SU-DHL-6 (cell line): ENCODE results near the gene ZNF385A.

Experiments
- H2AFZ ChIP-seq: fragments of 200-600 bp; sonication (generic); 2 replicates; pipeline ENCODE4 v1.6.1; 2014; ENCODE audit warnings: low read depth, mild to moderate bottlenecking, moderate library complexity, mixed read lengths, antibody characterized with exemption, low read length; ENCODE audit not compliant: severe bottlenecking
- H3F3A ChIP-seq: fragments of 200-600 bp; shearing (Covaris generic); 2 replicates; pipeline ENCODE4 v1.6.0; 2016; ENCODE audit warnings: antibody characterized with exemption, mild to moderate bottlenecking; ENCODE audit not compliant: insufficient read depth
- H3K27ac ChIP-seq: fragments of 200-600 bp; sonication (generic); 2 replicates; pipeline ENCODE4 v1.5.1; 2016; ENCODE audit warnings: low read depth, mild to moderate bottlenecking, low read length, moderate library complexity, mixed read lengths
- H3K27me3 ChIP-seq: fragments of 200-600 bp; sonication (generic), shearing (Covaris generic); 2 replicates; pipeline ENCODE4 v1.6.0; 2014; ENCODE audit warnings: mild to moderate bottlenecking, low read length
- H3K36me3 ChIP-seq: fragments of 200-600 bp; sonication (generic); 2 replicates; pipeline ENCODE4 v1.6.1; 2014; ENCODE audit warnings: mild to moderate bottlenecking, low read length, mixed read lengths
- H3K4me2 ChIP-seq: fragments of 300-600, 200-600 bp; shearing (Covaris generic), sonication (generic); 2 replicates; pipeline ENCODE4 v1.6.0; 2014; ENCODE audit warnings: low read length, low read depth, mild to moderate bottlenecking; ENCODE audit not compliant: poor library complexity, severe bottlenecking
- H3K4me3 ChIP-seq: fragments of 200-600 bp; sonication (generic); 2 replicates; pipeline ENCODE4 v1.5.1; 2014; ENCODE audit warnings: antibody characterized with exemption, low read length, mild to moderate bottlenecking, mixed read lengths; ENCODE audit not compliant: insufficient read depth, poor library complexity, severe bottlenecking
- H3K79me2 ChIP-seq: fragments of 200-600 bp; sonication (generic); 2 replicates; pipeline ENCODE4 v1.6.1; 2014; ENCODE audit warnings: mild to moderate bottlenecking, low read length, moderate library complexity; ENCODE audit not compliant: insufficient read depth
- H3K9ac ChIP-seq: fragments of 200-600 bp; sonication (generic); 2 replicates; pipeline ENCODE4 v1.7.0; 2014; ENCODE audit warnings: mild to moderate bottlenecking, low read length
- H3K9me2 ChIP-seq: fragments of 200-600 bp; sonication (generic); replicated peaks from 2 replicates; pipeline ENCODE4 v1.6.1; 2014; ENCODE audit warnings: low read length; ENCODE audit not compliant: insufficient read depth
- H3K9me3 ChIP-seq: fragments of 200-600 bp; sonication (generic); 2 replicates; pipeline ENCODE4 v1.6.1; 2014; ENCODE audit warnings: low read length, mixed read lengths; ENCODE audit not compliant: insufficient read depth
- H4K20me1 ChIP-seq: fragments of 200-600 bp; sonication (generic); 2 replicates; pipeline ENCODE4 v1.6.1; 2014; ENCODE audit warnings: low read depth, mild to moderate bottlenecking, antibody characterized with exemption, low read length, moderate library complexity, mixed read lengths
- CTCF ChIP-seq: fragments of 200-600 bp; sonication (generic); IDR thresholded peaks from one replicate; pipeline ENCODE4 v1.5.1; 2017; ENCODE audit warnings: antibody characterized with exemption, mild to moderate bottlenecking, low read length, moderate library complexity; ENCODE audit not compliant: insufficient read depth, poor library complexity, severe bottlenecking
- EZH2phosphoT487 ChIP-seq: fragments of 200-600 bp; sonication (generic), shearing (Covaris generic); conservative IDR thresholded peaks from 2 replicates; pipeline ENCODE4 v1.6.1; 2018; ENCODE audit warnings: mild to moderate bottlenecking, antibody characterized with exemption, low read length, moderate library complexity, mixed read lengths

The ZNF385A gene

GRCh38 chr12:54390176-54390667 is 5.7 kb upstream of the ZNF385A start:
- peak overlapping the region; percentile 90 for H3K4me2 ChIP-seq
- H4K20me1 ChIP-seq = no peaks in the 10 kb centered on the region
- no peaks in the 10 kb centered on the region for H3K9me3 ChIP-seq
- H2AFZ ChIP-seq = no peak overlapping the region
- no peak overlapping the region for H3K4me3 ChIP-seq
- no peak overlapping the region for H3K27ac ChIP-seq
- H3F3A ChIP-seq = no peaks in the 10 kb centered on the region
- no peaks in the 10 kb centered on the region for H3K36me3 ChIP-seq
- H3K9ac ChIP-seq = no peak overlapping the region
- TF ChIP-seq CTCF (no peak), EZH2phosphoT487 (no peak)
- no peaks in the 10 kb centered on the region for H3K9me2 ChIP-seq
- H3K27me3 ChIP-seq = no peaks in the 10 kb centered on the region
- no peaks in the 10 kb centered on the region for H3K79me2 ChIP-seq

- no peak overlapping the region for H3K27ac ChIP-seq
- no peaks in the 10 kb centered on the region for H3K9me3 ChIP-seq
- no peak overlapping the region for H3K4me2 ChIP-seq
- H3K36me3 ChIP-seq = no peaks in the 10 kb centered on the region
- H3K9ac ChIP-seq = no peak overlapping the region
- H3K4me3 ChIP-seq = no peak overlapping the region
- H2AFZ ChIP-seq = no peak overlapping the region
- H3K79me2 ChIP-seq = no peaks in the 10 kb centered on the region
- H4K20me1 ChIP-seq = no peaks in the 10 kb centered on the region
- no peaks in the 10 kb centered on the region for H3K27me3 ChIP-seq
- TF ChIP-seq EZH2phosphoT487 (no peak), CTCF (no peak)
- no peaks in the 10 kb centered on the region for H3K9me2 ChIP-seq
- H3F3A ChIP-seq = no peaks in the 10 kb centered on the region
Observed at GRCh38 chr12:54389607-54390175, 5.2 kb upstream of the ZNF385A start.

- no peak overlapping the region for H3K9ac ChIP-seq
- no peaks in the 10 kb centered on the region for H3K36me3 ChIP-seq
- H3K27ac ChIP-seq = no peak overlapping the region
- H3K9me3 ChIP-seq = no peaks in the 10 kb centered on the region
- no peaks in the 10 kb centered on the region for H3K9me2 ChIP-seq
- no peak overlapping the region for H2AFZ ChIP-seq
- TF ChIP-seq CTCF (no peak), EZH2phosphoT487 (no peak)
- no peaks in the 10 kb centered on the region for H4K20me1 ChIP-seq
- H3K79me2 ChIP-seq = no peaks in the 10 kb centered on the region
- no peaks in the 10 kb centered on the region for H3K27me3 ChIP-seq
- no peak overlapping the region for H3K4me2 ChIP-seq
- H3F3A ChIP-seq = no peaks in the 10 kb centered on the region
- no peak overlapping the region for H3K4me3 ChIP-seq
Observed at GRCh38 chr12:54389134-54389508, 4.6 kb upstream of the ZNF385A start.
